Mammary epithelial cell (primary cell): ENCODE results near the gene ZNF597.

ENCODE experiments used
- EZH2 ChIP-seq: IDR thresholded peaks from 2 replicates; pipeline ENCODE4 v1.6.1; 2012; ENCODE audit warnings: low read length, inconsistent platforms, borderline replicate concordance
- TF ChIP-seq, protein P1 (sequence below), 2 donors: IDR thresholded peaks in 1 of 2; conservative IDR thresholded peaks in 1 of 2; 2 replicates each; pipeline ENCODE4 v1.5.1; 2011 to 2012; ENCODE audit warnings: inconsistent platforms in 2 of 2, low read length in 2 of 2, mild to moderate bottlenecking in 2 of 2, control low read depth in 1 of 2, low read depth in 1 of 2; ENCODE audit not compliant: insufficient read depth in 1 of 2; ENCODE audit errors: extremely low read depth in 1 of 2

DNA sequence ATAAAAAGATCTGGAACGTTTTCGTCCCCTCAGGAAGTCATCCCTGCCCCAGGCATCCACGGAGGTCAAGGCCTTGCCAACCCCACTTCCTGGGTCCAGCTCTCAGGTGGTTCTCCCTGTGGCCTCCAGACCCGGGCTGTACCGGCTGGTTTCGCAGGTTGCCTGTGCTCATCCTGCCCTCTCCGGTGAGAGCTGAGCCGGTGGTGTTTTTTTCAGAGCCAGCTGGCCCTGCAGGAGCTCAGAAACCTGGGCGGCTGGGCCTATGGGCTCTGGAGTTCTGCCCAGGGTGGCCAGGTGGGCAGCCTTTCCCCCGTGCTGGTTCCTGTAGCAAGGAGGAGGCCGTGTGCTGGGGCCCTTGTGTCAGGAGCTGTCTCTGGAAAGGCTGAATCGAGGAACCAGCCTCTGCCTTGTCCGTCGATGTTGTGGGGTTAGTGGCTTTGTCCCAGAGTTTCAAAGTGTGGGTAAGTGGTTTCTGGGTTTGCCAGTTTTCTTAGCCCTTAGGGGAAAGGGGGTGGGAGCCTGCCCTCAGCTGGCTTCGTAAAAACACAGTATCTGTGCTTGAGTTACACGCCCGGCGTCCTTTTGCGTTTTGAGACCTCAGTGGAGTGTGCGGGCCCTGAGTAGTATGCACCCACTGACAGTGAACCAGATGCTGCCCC is 28.3 kb upstream of the ZNF597 start:
- TF ChIP-seq, protein P1, sequence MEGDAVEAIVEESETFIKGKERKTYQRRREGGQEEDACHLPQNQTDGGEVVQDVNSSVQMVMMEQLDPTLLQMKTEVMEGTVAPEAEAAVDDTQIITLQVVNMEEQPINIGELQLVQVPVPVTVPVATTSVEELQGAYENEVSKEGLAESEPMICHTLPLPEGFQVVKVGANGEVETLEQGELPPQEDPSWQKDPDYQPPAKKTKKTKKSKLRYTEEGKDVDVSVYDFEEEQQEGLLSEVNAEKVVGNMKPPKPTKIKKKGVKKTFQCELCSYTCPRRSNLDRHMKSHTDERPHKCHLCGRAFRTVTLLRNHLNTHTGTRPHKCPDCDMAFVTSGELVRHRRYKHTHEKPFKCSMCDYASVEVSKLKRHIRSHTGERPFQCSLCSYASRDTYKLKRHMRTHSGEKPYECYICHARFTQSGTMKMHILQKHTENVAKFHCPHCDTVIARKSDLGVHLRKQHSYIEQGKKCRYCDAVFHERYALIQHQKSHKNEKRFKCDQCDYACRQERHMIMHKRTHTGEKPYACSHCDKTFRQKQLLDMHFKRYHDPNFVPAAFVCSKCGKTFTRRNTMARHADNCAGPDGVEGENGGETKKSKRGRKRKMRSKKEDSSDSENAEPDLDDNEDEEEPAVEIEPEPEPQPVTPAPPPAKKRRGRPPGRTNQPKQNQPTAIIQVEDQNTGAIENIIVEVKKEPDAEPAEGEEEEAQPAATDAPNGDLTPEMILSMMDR (conservative IDR thresholded peaks at IDR 0.05 in 1 of 2, IDR thresholded peaks at IDR 0.05 in 1 of 2; ENCODE audit: extremely low read depth in 1 of 2, insufficient read depth in 1 of 2, low read depth in 1 of 2, low read length in 2 of 2) = no peak
- no peak for TF ChIP-seq EZH2
